T-cell (primary cell): ENCODE data around the gene BUB3. TPM values are rescaled to one million over a fixed set of nuclear protein-coding genes. Genes with fewer than 3 reads are reported as not detected.
A peak's percentile ranks its signal among the peaks of the same experiment; 100 is the strongest.

ENCODE experiments used
- ATAC-seq, 4 experiments: fragments of 200-7000 bp in 3 of 4; fragments of 150-1000 bp in 1 of 4; cut with Tn5 transposase; replicated peaks in 1 of 4; 1 replicate in 3 of 4; 2 replicates in 1 of 4; pipeline ENCODE4 v1.10.0; 2021; ENCODE audit warnings: moderate library complexity in 3 of 4, mild to moderate bottlenecking in 2 of 4, moderate number of reproducible peaks in 1 of 4
- CTCF ChIA-PET, 2 donors: fragments of 300-600 bp; sonication (Branson Sonifier 250); formaldehyde crosslinking; loops; one replicate each; lab custom pipeline; 2022; ENCODE audit warnings: antibody characterized with exemption in 2 of 2; lab: Charles Lee
- POLR2A ChIA-PET, 2 donors: fragments of 300-600 bp; sonication (Branson Sonifier 250); formaldehyde crosslinking; loops; one replicate each; lab custom pipeline; 2022; ENCODE audit warnings: antibody characterized with exemption in 2 of 2; lab: Charles Lee
- DNase-seq, 35 experiments: peaks; one replicate each; pipeline versions ENCODE4 v3.0.0 to v3.0.0-alpha.2; 2013 to 2023
- H3K27ac ChIP-seq: one replicate; pipeline ENCODE4 v1.5.1; 2013; ENCODE audit warnings: low read length
- H3K27me3 ChIP-seq, 2 experiments: replicated peaks in 1 of 2; 1 replicate in 1 of 2; 2 replicates in 1 of 2; pipeline versions ENCODE4 v1.6.1 to v1.7.0; 2013; ENCODE audit warnings: low read length in 1 of 2, mixed read lengths in 1 of 2; ENCODE audit not compliant: control insufficient read depth in 2 of 2, insufficient read depth in 2 of 2; ENCODE audit errors: extremely low read depth in 1 of 2
- H3K36me3 ChIP-seq, 2 donors: 1 replicate in 1 of 2; 2 replicates in 1 of 2; pipeline versions ENCODE4 v1.6.1 to v1.7.0; 2013; ENCODE audit warnings: low read length in 1 of 2; ENCODE audit not compliant: control insufficient read depth in 2 of 2, insufficient read depth in 1 of 2; ENCODE audit errors: extremely low read depth in 1 of 2
- H3K4me1 ChIP-seq, 2 experiments: 1 replicate in 1 of 2; 2 replicates in 1 of 2; pipeline versions ENCODE4 v1.6.1 to v1.7.0; 2013; ENCODE audit warnings: low read length in 2 of 2, mixed read lengths in 1 of 2; ENCODE audit not compliant: insufficient read depth in 2 of 2, control insufficient read depth in 1 of 2; ENCODE audit errors: extremely low read depth in 1 of 2
- H3K4me3 ChIP-seq, 2 donors: 1 replicate in 1 of 2; 2 replicates in 1 of 2; pipeline versions ENCODE4 v1.5.1 to v1.7.0; 2013; ENCODE audit warnings: mild to moderate bottlenecking in 2 of 2, low read length in 1 of 2, moderate library complexity in 1 of 2; ENCODE audit not compliant: control insufficient read depth in 1 of 2; ENCODE audit errors: extremely low read depth in 1 of 2
- H3K9me3 ChIP-seq: 2 replicates; pipeline ENCODE4 v1.7.0; 2013
- H3K27ac Mint-ChIP-seq, 2 donors: one replicate each; pipeline ENCODE4 v1.8.0; 2020 to 2021; ENCODE audit warnings: mild to moderate bottlenecking in 2 of 2, mixed read lengths in 2 of 2
- H3K27me3 Mint-ChIP-seq, 2 donors: one replicate each; pipeline ENCODE4 v1.8.0; 2021 to 2022; ENCODE audit warnings: mixed read lengths in 2 of 2
- H3K36me3 Mint-ChIP-seq: one replicate; pipeline ENCODE4 v1.8.0; 2021; ENCODE audit warnings: mixed read lengths
- H3K4me1 Mint-ChIP-seq, 3 donors: one replicate each; pipeline ENCODE4 v1.8.0; 2020 to 2022; ENCODE audit warnings: mixed read lengths in 3 of 3, mild to moderate bottlenecking in 1 of 3
- H3K4me3 Mint-ChIP-seq, 3 donors: one replicate each; pipeline ENCODE4 v1.8.0; 2020 to 2022; ENCODE audit warnings: mild to moderate bottlenecking in 3 of 3, mixed read lengths in 3 of 3, moderate library complexity in 3 of 3
- H3K9me3 Mint-ChIP-seq, 3 donors: one replicate each; pipeline ENCODE4 v1.8.0; 2020 to 2022; ENCODE audit warnings: mixed read lengths in 3 of 3
- WGBS: methylation state at CpG from one replicate; pipeline ENCODE4 v1.1.5; 2013; ENCODE audit warnings: missing lambda C conversion rate; ENCODE audit not compliant: insufficient coverage; 5-methylcytosine and 5-hydroxymethylcytosine counted together
- total RNA-seq, 35 experiments: library from RNA in 6 of 35; stranded (reverse) in 6 of 35; fragments of 120-200 nt in 1 of 35; gene quantifications; one replicate each; pipeline versions ENCODE4 v1.2.1 to v1.2.4 and lab custom pipeline; 2013 to 2026

Gene BUB3
- total RNA-seq, 5 donors from 2014 or later (not counting 1 experiment from before 2014, with no cell fraction given): 116 to 139 (median 127) TPM

GRCh38 chr10:123140164-123140982 is 13.8 kb upstream of the BUB3 start:
- POLR2A ChIA-PET: no interaction called here
- 4% methylated on average over 37 of the region's 43 CpGs for WGBS
- Mint-ChIP-seq H3K4me1 (peaks cover 64 to 73% (median 69%) of the 10 kb centered on the region in 3 donors), H3K27ac (peak overlapping the region in 1 of 2 donors; percentile 10), H3K4me3 (peak overlapping the region in 1 of 3 donors; percentile 62), H3K9me3 (no peaks in the 10 kb centered on the region), H3K27me3 (peaks cover 73 to 86% of the 10 kb centered on the region in 2 donors), H3K36me3 (no peaks in the 10 kb centered on the region)
- Histone ChIP-seq H3K4me3 (no peak overlapping the region), H3K4me1 (peaks cover 12 to 65% of the 10 kb centered on the region in 2 experiments), H3K9me3 (no peaks in the 10 kb centered on the region), H3K36me3 (no peaks in the 10 kb centered on the region), H3K27me3 (peaks cover 34 to 90% of the 10 kb centered on the region in 2 experiments), H3K27ac (no peak overlapping the region)
- peak in 2 of 35 experiments; percentile 20 to 41 for DNase-seq
- CTCF ChIA-PET: no interaction called here
- peak; percentile 17 to 43 (median 28) for ATAC-seq

- ChIA-PET POLR2A (no interaction called here), CTCF (interaction anchor here in 1 of 2 donors (0.6 kb wide), 1 partner anchor 418 kb away, joined by 4 read pairs; no protein-coding TSS in a partner anchor)
- Mint-ChIP-seq H3K4me1 (peaks cover 70 to 79% (median 75%) of the 10 kb centered on the region in 3 donors), H3K4me3 (no peak overlapping the region), H3K27me3 (peaks cover 79 to 92% of the 10 kb centered on the region in 2 donors), H3K27ac (no peak overlapping the region), H3K9me3 (no peaks in the 10 kb centered on the region), H3K36me3 (no peaks in the 10 kb centered on the region)
- Histone ChIP-seq H3K4me1 (peaks cover 9 to 68% of the 10 kb centered on the region in 2 experiments), H3K27ac (no peak overlapping the region), H3K36me3 (no peaks in the 10 kb centered on the region), H3K27me3 (peaks cover 34 to 91% of the 10 kb centered on the region in 2 experiments), H3K9me3 (no peaks in the 10 kb centered on the region), H3K4me3 (no peak overlapping the region)
- ATAC-seq (no peak), DNase-seq (no peak)
- 0% methylated on average over 1 of the region's 6 CpGs for WGBS
Measured at GRCh38 chr10:123140983-123141390, 13.2 kb upstream of the BUB3 start.

GRCh38 chr10:123141791-123142700 is 12.2 kb upstream of the BUB3 start:
- CTCF ChIA-PET: interaction anchor here in 1 of 2 donors (0.6 kb wide), 1 partner anchor 800 kb away, joined by 4 read pairs; no protein-coding TSS in a partner anchor

GRCh38 chr10:123142701-123143161 is 11.5 kb upstream of the BUB3 start:
- ChIA-PET CTCF (interaction anchor here in 1 of 2 donors (0.6 kb wide), 1 partner anchor 800 kb away, joined by 4 read pairs; no protein-coding TSS in a partner anchor), POLR2A (interaction anchor here in 1 of 2 donors (0.6 kb wide), 1 partner anchor 129 kb away, joined by 6 read pairs; no protein-coding TSS in a partner anchor)
- Histone ChIP-seq H3K27me3 (peaks cover 37 to 91% of the 10 kb centered on the region in 2 experiments), H3K9me3 (no peaks in the 10 kb centered on the region), H3K4me3 (peak overlapping the region; percentile 7 to 53), H3K36me3 (no peaks in the 10 kb centered on the region), H3K27ac (no peak overlapping the region), H3K4me1 (peaks cover 7 to 69% of the 10 kb centered on the region in 2 experiments)
- Mint-ChIP-seq H3K9me3 (no peaks in the 10 kb centered on the region), H3K4me3 (peak overlapping the region in 1 of 3 donors; percentile 46), H3K27me3 (peaks cover 81 to 92% of the 10 kb centered on the region in 2 donors), H3K36me3 (no peaks in the 10 kb centered on the region), H3K27ac (peak overlapping the region in 1 of 2 donors; percentile 25), H3K4me1 (peaks cover 72 to 78% (median 76%) of the 10 kb centered on the region in 3 donors)
- DNase-seq: no peak
- no peak for ATAC-seq
- WGBS: 7% methylated on average over 22 of the region's 33 CpGs

More at GRCh38 chr10:123141791-123142700, 12.2 kb upstream of the BUB3 start:
- no peak for DNase-seq
- Histone ChIP-seq H3K27ac (no peak overlapping the region), H3K27me3 (peaks cover 34 to 91% of the 10 kb centered on the region in 2 experiments), H3K4me1 (peaks cover 7 to 69% of the 10 kb centered on the region in 2 experiments), H3K4me3 (peak overlapping the region; percentile 7 to 53), H3K36me3 (no peaks in the 10 kb centered on the region), H3K9me3 (no peaks in the 10 kb centered on the region)
- Mint-ChIP-seq H3K36me3 (no peaks in the 10 kb centered on the region), H3K27ac (peak overlapping the region in 1 of 2 donors; percentile 37), H3K27me3 (peaks cover 78 to 92% of the 10 kb centered on the region in 2 donors), H3K9me3 (no peaks in the 10 kb centered on the region), H3K4me3 (peak overlapping the region in 1 of 3 donors; percentile 46), H3K4me1 (peaks cover 71 to 77% (median 75%) of the 10 kb centered on the region in 3 donors)
- 17% methylated on average over 16 of the region's 38 CpGs for WGBS
- POLR2A ChIA-PET: interaction anchor here in 1 of 2 donors (0.6 kb wide), 1 partner anchor 128 kb away, joined by 6 read pairs; no protein-coding TSS in a partner anchor
- no peak for ATAC-seq

GRCh38 chr10:123143162-123143824 is 10.9 kb upstream of the BUB3 start:
- WGBS: 8% methylated on average over 19 of the region's 33 CpGs
- CTCF ChIA-PET: interaction anchor here (0.6 kb wide), 2 partner anchors 113 to 236 kb away, joined by 3 to 6 read pairs; no protein-coding TSS in a partner anchor

More at GRCh38 chr10:123143162-123143824, 10.9 kb upstream of the BUB3 start:
- Histone ChIP-seq H3K4me1 (peaks cover 8 to 71% of the 10 kb centered on the region in 2 experiments), H3K27ac (no peak overlapping the region), H3K36me3 (no peaks in the 10 kb centered on the region), H3K4me3 (peak overlapping the region in 1 of 2 donors; percentile 53), H3K9me3 (no peaks in the 10 kb centered on the region), H3K27me3 (peaks cover 35 to 91% of the 10 kb centered on the region in 2 experiments)
- Mint-ChIP-seq H3K9me3 (no peaks in the 10 kb centered on the region), H3K4me1 (peaks cover 70 to 75% (median 74%) of the 10 kb centered on the region in 3 donors), H3K27me3 (peaks cover 78 to 87% of the 10 kb centered on the region in 2 donors), H3K27ac (peak overlapping the region in 1 of 2 donors; percentile 25), H3K36me3 (no peaks in the 10 kb centered on the region), H3K4me3 (peak overlapping the region in 2 of 3 donors; percentile 13 to 46)
- peak in 2 of 35 experiments; percentile 4 to 7 for DNase-seq
- POLR2A ChIA-PET: no interaction called here
- no peak for ATAC-seq
